Activated naive CD4-positive, alpha-beta T cell treated with Interleukin-2 at 50 U/mL for 16 hours (primary cell): Measurements from ENCODE around the gene AGK.
"Not testable (repeated sequence)": the region's sequence is repeated elsewhere in the genome, so short reads cannot be mapped to it uniquely, and the experiment has no call there.

ENCODE experiments used
- DNase-seq: peaks from one replicate; pipeline ENCODE4 v3.0.0-alpha.2; 2020

Gene AGK

GRCh38 chr7:141588912-141589311 is 37.7 kb downstream of the AGK start:
- no peak for DNase-seq

GRCh38 chr7:141590071-141590470 is 38.9 kb downstream of the AGK start:
- no peak for DNase-seq

GRCh38 chr7:141590666-141591065 is 39.5 kb downstream of the AGK start:
- no peak for DNase-seq

- no peak for DNase-seq
Measured at GRCh38 chr7:141593134-141593533, 41.9 kb downstream of the AGK start.

- no peak for DNase-seq
Measured at GRCh38 chr7:141597966-141598365, 46.8 kb downstream of the AGK start.

GRCh38 chr7:141598408-141598807 is 47.2 kb downstream of the AGK start:
- DNase-seq: no peak

GRCh38 chr7:141600168-141601006 is 49.2 kb downstream of the AGK start:
- DNase-seq: no peak

- DNase-seq: no peak
Measured at GRCh38 chr7:141609576-141609975, 58.4 kb downstream of the AGK start.

GRCh38 chr7:141610671-141611070 is 59.5 kb downstream of the AGK start:
- DNase-seq: no peak

GRCh38 chr7:141612861-141613260 is 61.7 kb downstream of the AGK start:
- DNase-seq: no peak

- DNase-seq: no peak
Measured at GRCh38 chr7:141617280-141617679, 66.1 kb downstream of the AGK start.

- DNase-seq: no peak
Measured at GRCh38 chr7:141619745-141620144, 68.5 kb downstream of the AGK start.

GRCh38 chr7:141624763-141625162 is 73.6 kb downstream of the AGK start:
- DNase-seq: no peak

GRCh38 chr7:141630621-141631020 is 79.4 kb downstream of the AGK start:
- no peak for DNase-seq

GRCh38 chr7:141631525-141631924 is 80.3 kb downstream of the AGK start:
- DNase-seq: no peak

GRCh38 chr7:141634065-141634464 is 82.9 kb downstream of the AGK start:
- no peak for DNase-seq

GRCh38 chr7:141636053-141636452 is 84.8 kb downstream of the AGK start:
- DNase-seq: no peak

- DNase-seq: no peak
Measured at GRCh38 chr7:141640239-141640840, 89.1 kb downstream of the AGK start.

GRCh38 chr7:141641876-141642275 is 90.7 kb downstream of the AGK start:
- no peak for DNase-seq

- DNase-seq: no peak
Measured at GRCh38 chr7:141645188-141645587, 94.0 kb downstream of the AGK start.

- no peak for DNase-seq
Measured at GRCh38 chr7:141646826-141647480, 95.7 kb downstream of the AGK start.

- DNase-seq: not testable (repeated sequence)
Measured at GRCh38 chr7:141647701-141648100, 96.5 kb downstream of the AGK start.

GRCh38 chr7:141648276-141649114 is 97.3 kb downstream of the AGK start:
- no peak for DNase-seq
